Neuron (in vitro differentiated cells): ENCODE measurements around the gene LRRTM3.

Experiments used
- H2AFZ ChIP-seq: one replicate; pipeline ENCODE4 v1.6.1; 2013; ENCODE audit warnings: low read depth, mild to moderate bottlenecking, inconsistent platforms, low read length, moderate library complexity
- H3K27me3 ChIP-seq: one replicate; pipeline ENCODE4 v1.6.1; 2013; ENCODE audit warnings: low read length; ENCODE audit not compliant: insufficient read depth
- H3K36me3 ChIP-seq: one replicate; pipeline ENCODE4 v1.6.1; 2013; ENCODE audit warnings: low read length; ENCODE audit not compliant: insufficient read depth
- H3K4me1 ChIP-seq: one replicate; pipeline ENCODE4 v1.6.1; 2013; ENCODE audit warnings: low read length; ENCODE audit not compliant: insufficient read depth
- H3K4me3 ChIP-seq: 2 replicates; pipeline ENCODE4 v1.5.1; 2013; ENCODE audit warnings: mild to moderate bottlenecking, low read length, moderate library complexity
- H3K9me3 ChIP-seq: one replicate; pipeline ENCODE4 v1.6.1; 2013; ENCODE audit warnings: low read length

Gene LRRTM3

DNA sequence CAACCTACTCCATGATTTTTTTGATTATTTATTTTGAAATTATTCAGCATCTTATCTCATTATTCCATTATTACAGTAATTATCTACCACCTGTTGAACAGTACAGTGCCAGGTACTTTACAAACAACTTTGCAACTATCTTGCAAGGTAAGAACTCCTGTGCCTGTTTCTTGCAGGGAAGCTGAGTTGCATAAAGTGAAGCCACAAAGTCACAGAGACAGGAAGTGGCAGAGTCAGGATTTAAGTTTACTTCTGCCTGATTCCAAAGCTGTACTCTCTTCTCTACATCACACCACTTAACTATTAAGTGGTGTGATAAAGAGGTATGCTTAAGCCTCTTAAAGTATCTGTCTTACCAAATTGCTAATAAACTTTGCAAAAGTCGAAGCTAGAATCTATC is 80.1 kb downstream of the LRRTM3 start:
- no peak overlapping the region for H2AFZ ChIP-seq
- no peaks in the 10 kb centered on the region for H3K4me1 ChIP-seq
- no peaks in the 10 kb centered on the region for H3K9me3 ChIP-seq
- H3K27me3 ChIP-seq: no peaks in the 10 kb centered on the region
- no peak overlapping the region for H3K4me3 ChIP-seq
- no peaks in the 10 kb centered on the region for H3K36me3 ChIP-seq

DNA sequence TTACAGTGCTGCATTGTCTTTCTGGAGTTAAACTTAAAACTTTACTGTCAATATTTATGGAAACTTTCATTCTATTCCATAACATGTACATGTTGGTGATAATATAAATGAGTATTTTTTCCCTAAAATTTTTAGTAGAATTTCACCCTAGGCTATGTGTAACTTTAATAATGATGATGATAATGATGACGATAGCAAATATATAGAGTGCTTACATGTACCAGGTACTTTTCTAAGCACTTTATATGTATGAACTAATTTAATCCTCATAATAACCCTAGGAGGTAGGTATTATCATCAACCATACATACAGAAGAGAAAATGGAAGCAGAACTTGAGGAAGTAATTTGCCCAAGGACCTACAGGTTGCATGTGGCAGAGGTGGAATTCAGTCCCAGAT is 85.6 kb downstream of the LRRTM3 start:
- Histone ChIP-seq H3K27me3 (no peaks in the 10 kb centered on the region), H3K4me1 (no peaks in the 10 kb centered on the region), H3K9me3 (no peaks in the 10 kb centered on the region), H3K36me3 (no peaks in the 10 kb centered on the region), H3K4me3 (no peak overlapping the region), H2AFZ (no peak overlapping the region)

DNA sequence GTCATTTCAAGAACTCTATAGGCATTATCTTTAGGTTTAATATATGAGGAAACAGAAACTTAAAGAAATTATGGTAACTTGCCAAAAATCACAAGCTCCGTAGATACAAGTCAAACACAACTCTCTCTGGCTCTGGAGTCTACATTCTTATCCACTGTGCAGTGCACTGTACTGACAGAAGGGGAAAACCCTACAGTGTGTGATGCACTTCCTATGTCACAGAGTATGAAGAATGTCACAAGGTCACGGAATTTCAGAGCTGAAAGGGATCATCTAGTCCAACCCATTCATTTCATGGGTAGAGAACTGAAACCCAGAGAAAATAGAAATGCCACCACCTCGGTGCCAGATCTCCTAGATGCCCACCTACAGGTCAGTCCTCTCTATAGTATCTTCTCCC is 86.1 kb downstream of the LRRTM3 start:
- H3K4me1 ChIP-seq: no peaks in the 10 kb centered on the region
- no peaks in the 10 kb centered on the region for H3K36me3 ChIP-seq
- H3K27me3 ChIP-seq: no peaks in the 10 kb centered on the region
- H3K4me3 ChIP-seq: no peak overlapping the region
- no peaks in the 10 kb centered on the region for H3K9me3 ChIP-seq
- H2AFZ ChIP-seq: no peak overlapping the region

DNA sequence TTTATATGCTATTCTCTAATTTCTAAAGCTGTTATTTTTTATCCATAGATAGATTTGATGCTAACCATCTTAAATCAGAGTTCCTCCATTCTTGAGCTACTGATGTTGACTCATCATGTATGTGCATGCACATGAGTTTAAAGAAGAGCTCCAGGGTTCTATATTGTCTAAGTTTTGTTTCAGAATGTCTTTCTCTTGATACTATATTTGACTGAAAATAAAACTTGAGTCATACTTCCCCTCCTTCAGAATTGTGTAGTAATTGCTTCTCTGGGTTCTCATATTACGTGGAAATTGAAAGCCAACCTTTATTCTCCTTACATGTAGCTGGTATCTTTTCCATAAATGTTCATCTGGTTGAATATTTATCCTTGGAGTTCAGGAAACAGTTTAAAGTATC is 89.4 kb downstream of the LRRTM3 start:
- no peaks in the 10 kb centered on the region for H3K9me3 ChIP-seq
- H3K27me3 ChIP-seq: no peaks in the 10 kb centered on the region
- H3K4me3 ChIP-seq: no peak overlapping the region
- no peak overlapping the region for H2AFZ ChIP-seq
- H3K4me1 ChIP-seq: no peaks in the 10 kb centered on the region
- no peaks in the 10 kb centered on the region for H3K36me3 ChIP-seq

GRCh38 chr10:67017218-67017617 is 91.4 kb downstream of the LRRTM3 start:
- Histone ChIP-seq H3K27me3 (no peaks in the 10 kb centered on the region), H3K4me1 (peaks cover 6% of the 10 kb centered on the region), H3K36me3 (no peaks in the 10 kb centered on the region), H3K9me3 (no peaks in the 10 kb centered on the region), H3K4me3 (no peak overlapping the region), H2AFZ (no peak overlapping the region)

DNA sequence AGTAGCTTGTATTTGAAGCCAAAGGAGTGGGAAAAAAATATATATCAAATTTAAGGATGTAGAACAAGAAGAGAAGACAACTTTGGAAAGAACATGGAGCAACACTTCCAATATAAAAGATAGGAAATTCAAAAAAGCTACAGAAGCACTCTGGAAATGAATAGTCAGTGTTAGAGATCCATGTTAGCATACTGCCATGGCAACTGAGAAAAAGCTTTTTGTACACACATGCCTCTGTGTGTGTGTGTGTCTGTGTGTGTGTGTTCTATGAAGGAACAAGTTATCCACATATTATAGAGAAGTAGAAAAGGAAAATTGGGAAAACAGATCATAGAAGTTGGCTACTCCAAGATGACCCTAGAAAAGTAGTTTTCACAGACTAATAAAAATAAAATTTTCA is 96.3 kb downstream of the LRRTM3 start:
- Histone ChIP-seq H3K27me3 (no peaks in the 10 kb centered on the region), H3K4me1 (peaks cover 6% of the 10 kb centered on the region), H3K4me3 (no peak overlapping the region), H3K36me3 (no peaks in the 10 kb centered on the region), H2AFZ (peak overlapping the region; percentile 58), H3K9me3 (no peaks in the 10 kb centered on the region)

- Histone ChIP-seq H3K27me3 (no peaks in the 10 kb centered on the region), H3K4me3 (no peak overlapping the region), H3K9me3 (no peaks in the 10 kb centered on the region), H2AFZ (no peak overlapping the region), H3K36me3 (no peaks in the 10 kb centered on the region), H3K4me1 (no peaks in the 10 kb centered on the region)
Observed at GRCh38 chr10:67033878-67034277, 108.0 kb downstream of the LRRTM3 start.

DNA sequence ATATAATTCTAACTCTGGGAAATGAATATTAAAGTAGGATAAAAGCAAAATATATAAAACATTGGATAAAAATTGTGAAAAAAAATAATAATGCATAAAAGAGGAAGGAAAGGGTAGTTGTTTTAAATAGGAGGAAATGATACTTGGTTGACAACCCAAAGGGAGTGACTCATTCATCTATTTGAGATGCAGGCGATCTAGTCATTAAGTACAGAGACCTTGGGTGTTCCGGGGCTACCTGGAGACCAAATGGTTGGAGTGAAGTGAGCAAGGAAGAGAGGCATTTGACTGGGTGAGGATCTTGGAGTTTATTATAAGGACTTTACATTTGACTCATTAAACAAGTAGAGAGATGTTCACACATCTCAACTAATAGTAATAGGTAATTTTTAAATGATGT is 111.0 kb downstream of the LRRTM3 start:
- Histone ChIP-seq H3K9me3 (no peaks in the 10 kb centered on the region), H2AFZ (no peak overlapping the region), H3K27me3 (no peaks in the 10 kb centered on the region), H3K4me3 (no peak overlapping the region), H3K4me1 (no peaks in the 10 kb centered on the region), H3K36me3 (no peaks in the 10 kb centered on the region)

GRCh38 chr10:67043041-67043440 is 117.2 kb downstream of the LRRTM3 start:
- Histone ChIP-seq H3K27me3 (no peaks in the 10 kb centered on the region), H3K36me3 (no peaks in the 10 kb centered on the region), H3K4me1 (no peaks in the 10 kb centered on the region), H2AFZ (no peak overlapping the region), H3K4me3 (no peak overlapping the region), H3K9me3 (no peaks in the 10 kb centered on the region)

GRCh38 chr10:67045404-67045803 is 119.6 kb downstream of the LRRTM3 start:
- Histone ChIP-seq H2AFZ (no peak overlapping the region), H3K36me3 (no peaks in the 10 kb centered on the region), H3K4me1 (peaks cover 16% of the 10 kb centered on the region), H3K4me3 (no peak overlapping the region), H3K27me3 (no peaks in the 10 kb centered on the region), H3K9me3 (no peaks in the 10 kb centered on the region)

- Histone ChIP-seq H2AFZ (no peak overlapping the region), H3K9me3 (no peaks in the 10 kb centered on the region), H3K36me3 (no peaks in the 10 kb centered on the region), H3K4me1 (peaks cover 26% of the 10 kb centered on the region), H3K27me3 (no peaks in the 10 kb centered on the region), H3K4me3 (no peak overlapping the region)
Observed at GRCh38 chr10:67046507-67046906, 120.7 kb downstream of the LRRTM3 start.

GRCh38 chr10:67049988-67050387 is 124.2 kb downstream of the LRRTM3 start:
- Histone ChIP-seq H2AFZ (peak overlapping the region; percentile 87), H3K9me3 (no peaks in the 10 kb centered on the region), H3K4me1 (peaks cover 26% of the 10 kb centered on the region), H3K36me3 (no peaks in the 10 kb centered on the region), H3K27me3 (no peaks in the 10 kb centered on the region), H3K4me3 (peak overlapping the region; percentile 33)

GRCh38 chr10:67050415-67050814 is 124.6 kb downstream of the LRRTM3 start:
- Histone ChIP-seq H2AFZ (peak overlapping the region; percentile 87), H3K4me3 (peak overlapping the region; percentile 33), H3K36me3 (no peaks in the 10 kb centered on the region), H3K27me3 (no peaks in the 10 kb centered on the region), H3K9me3 (no peaks in the 10 kb centered on the region), H3K4me1 (peaks cover 26% of the 10 kb centered on the region)

DNA sequence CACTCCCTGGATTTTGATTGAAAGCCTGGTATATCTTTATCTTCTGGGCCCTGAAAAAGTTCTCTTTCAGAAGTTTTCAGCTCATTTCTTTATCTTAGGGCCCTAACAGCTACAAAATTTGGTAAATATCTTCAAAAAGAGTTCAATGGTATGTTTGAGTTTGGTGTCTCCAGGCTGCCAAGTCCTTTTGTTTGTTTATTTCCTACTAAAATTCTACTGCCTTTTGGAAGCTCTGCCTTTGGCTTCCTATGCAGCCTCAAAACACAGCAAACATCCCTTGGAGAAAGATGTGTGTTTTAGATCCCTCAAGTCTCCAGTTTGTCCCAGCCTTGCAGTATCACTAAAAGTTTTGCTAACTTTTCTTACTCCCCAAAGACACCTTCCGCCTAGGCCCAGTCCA is 146.8 kb downstream of the LRRTM3 start:
- no peaks in the 10 kb centered on the region for H3K36me3 ChIP-seq
- no peaks in the 10 kb centered on the region for H3K27me3 ChIP-seq
- H2AFZ ChIP-seq: no peak overlapping the region
- H3K4me1 ChIP-seq: no peaks in the 10 kb centered on the region
- no peak overlapping the region for H3K4me3 ChIP-seq
- no peaks in the 10 kb centered on the region for H3K9me3 ChIP-seq
